Upper lobe of left lung (tissue), 4 donors: ENCODE measurements around the gene RPA4.

Experiments used
- EP300 ChIP-seq, 4 donors: sonication (generic); formaldehyde crosslinking; IDR thresholded peaks; one replicate each; pipeline ENCODE4 v1.5.1; 2017; ENCODE audit warnings: antibody characterized with exemption in 4 of 4, control low read depth in 2 of 4
- POLR2A ChIP-seq, 4 donors: fragments of 450-650 bp; IDR thresholded peaks; one replicate each; pipeline ENCODE4 v1.5.1; 2016 to 2017; ENCODE audit warnings: antibody characterized with exemption in 4 of 4, mild to moderate bottlenecking in 2 of 4
- POLR2AphosphoS5 ChIP-seq, 2 donors: sonication (generic); formaldehyde crosslinking; IDR thresholded peaks; one replicate each; pipeline ENCODE4 v1.5.1; 2017; ENCODE audit warnings: antibody characterized with exemption in 2 of 2
- TF ChIP-seq, protein P1 (sequence below), 6 experiments: fragments of 450-650 bp in 4 of 6; fragments of 200-600 bp in 2 of 6; sonication (generic) in 2 of 6; IDR thresholded peaks; one replicate each; pipeline ENCODE4 v1.5.1; 2016 to 2019; ENCODE audit warnings: antibody characterized with exemption in 6 of 6

DNA sequence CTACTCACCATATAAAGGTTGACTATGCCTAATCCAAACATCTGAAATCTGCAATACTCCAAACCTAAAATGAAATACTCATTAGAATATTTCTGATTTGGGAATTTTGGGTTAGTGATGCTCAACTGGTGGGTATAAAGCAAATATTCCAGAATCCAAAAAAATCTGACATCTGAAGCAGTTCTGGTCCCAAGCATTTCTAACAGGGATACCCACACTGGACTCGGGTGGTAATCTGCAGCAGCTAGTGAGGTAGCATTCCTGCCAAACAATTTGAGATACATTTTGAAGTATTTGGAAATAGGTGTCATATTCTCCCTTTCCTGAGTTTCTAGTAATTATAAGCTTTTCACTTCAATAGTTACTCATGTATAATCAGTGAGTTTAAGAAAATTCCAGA lies 49.6 kb upstream of the RPA4 start:
- TF ChIP-seq, protein P1, sequence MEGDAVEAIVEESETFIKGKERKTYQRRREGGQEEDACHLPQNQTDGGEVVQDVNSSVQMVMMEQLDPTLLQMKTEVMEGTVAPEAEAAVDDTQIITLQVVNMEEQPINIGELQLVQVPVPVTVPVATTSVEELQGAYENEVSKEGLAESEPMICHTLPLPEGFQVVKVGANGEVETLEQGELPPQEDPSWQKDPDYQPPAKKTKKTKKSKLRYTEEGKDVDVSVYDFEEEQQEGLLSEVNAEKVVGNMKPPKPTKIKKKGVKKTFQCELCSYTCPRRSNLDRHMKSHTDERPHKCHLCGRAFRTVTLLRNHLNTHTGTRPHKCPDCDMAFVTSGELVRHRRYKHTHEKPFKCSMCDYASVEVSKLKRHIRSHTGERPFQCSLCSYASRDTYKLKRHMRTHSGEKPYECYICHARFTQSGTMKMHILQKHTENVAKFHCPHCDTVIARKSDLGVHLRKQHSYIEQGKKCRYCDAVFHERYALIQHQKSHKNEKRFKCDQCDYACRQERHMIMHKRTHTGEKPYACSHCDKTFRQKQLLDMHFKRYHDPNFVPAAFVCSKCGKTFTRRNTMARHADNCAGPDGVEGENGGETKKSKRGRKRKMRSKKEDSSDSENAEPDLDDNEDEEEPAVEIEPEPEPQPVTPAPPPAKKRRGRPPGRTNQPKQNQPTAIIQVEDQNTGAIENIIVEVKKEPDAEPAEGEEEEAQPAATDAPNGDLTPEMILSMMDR (IDR thresholded peaks at IDR 0.05) = no peak
- TF ChIP-seq EP300 (IDR thresholded peaks at IDR 0.05) (no peak), POLR2A (IDR thresholded peaks at IDR 0.05) (no peak), POLR2AphosphoS5 (IDR thresholded peaks at IDR 0.05) (no peak)
